Progenitor cell of endocrine pancreas (in vitro differentiated cells): ENCODE data around the gene RBP5. TPM values are rescaled to one million over a fixed set of nuclear protein-coding genes. Genes with fewer than 3 reads are reported as not detected.

Source experiments
- DNase-seq: peaks from one replicate; pipeline ENCODE4 v3.0.0; 2021; ENCODE audit warnings: low spot score; ENCODE audit not compliant: unreplicated experiment
- H3K27ac Mint-ChIP-seq: 2 replicates; pipeline ENCODE4 v1.8.0; 2021; ENCODE audit warnings: mild to moderate bottlenecking, moderate library complexity, mixed read lengths
- H3K27me3 Mint-ChIP-seq: 2 replicates; pipeline ENCODE4 v1.8.0; 2021; ENCODE audit warnings: mixed read lengths
- H3K36me3 Mint-ChIP-seq: 2 replicates; pipeline ENCODE4 v1.8.0; 2022; ENCODE audit warnings: mixed read lengths; ENCODE audit not compliant: insufficient read depth
- H3K4me1 Mint-ChIP-seq: 2 replicates; pipeline ENCODE4 v1.8.0; 2021; ENCODE audit warnings: low read depth, mixed read lengths
- H3K4me3 Mint-ChIP-seq: 2 replicates; pipeline ENCODE4 v1.8.0; 2021; ENCODE audit warnings: low read depth, mild to moderate bottlenecking, moderate library complexity, mixed read lengths
- H3K9me3 Mint-ChIP-seq: 2 replicates; pipeline ENCODE4 v1.8.0; 2021; ENCODE audit warnings: low read depth, mixed read lengths
- CTCF ChIP-seq: fragments of 200-600 bp; sonication (generic); IDR thresholded peaks from one replicate; pipeline ENCODE4 v1.5.0; 2021; ENCODE audit warnings: antibody characterized with exemption, mild to moderate bottlenecking; ENCODE audit not compliant: unreplicated experiment
- total RNA-seq: library from RNA; stranded (reverse); gene quantifications from 2 replicates; pipeline ENCODE4 v1.2.1, GENCODE V29; 2021

RBP5 gene
- total RNA-seq, 1 donor from 2014 or later = 5.8 TPM

DNA sequence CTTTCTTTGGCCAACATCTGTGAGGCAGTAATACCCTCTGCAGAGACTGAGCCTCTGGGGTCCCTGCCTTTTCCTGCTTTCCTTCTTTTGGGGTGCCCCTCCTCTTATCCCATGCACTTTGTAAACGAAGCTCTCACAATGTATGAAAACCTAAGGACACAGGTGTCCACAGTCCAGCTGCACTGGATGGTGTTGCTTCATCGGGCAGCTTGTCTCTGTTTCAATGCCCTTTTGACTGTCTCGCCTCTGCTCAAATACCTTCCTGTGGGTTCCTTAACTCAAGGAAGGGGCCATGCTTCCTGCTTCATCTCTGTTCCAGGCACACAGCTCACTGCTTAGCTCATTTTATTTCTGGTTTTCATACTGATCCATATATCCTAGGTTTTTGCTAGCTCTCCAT is 26.1 kb downstream of the RBP5 start:
- peaks cover 37% of the 10 kb centered on the region for H3K36me3 Mint-ChIP-seq
- no peak overlapping the region for H3K27ac Mint-ChIP-seq
- peaks cover 3% of the 10 kb centered on the region for H3K4me1 Mint-ChIP-seq
- peaks cover 10% of the 10 kb centered on the region for H3K9me3 Mint-ChIP-seq
- H3K4me3 Mint-ChIP-seq = no peak overlapping the region
- H3K27me3 Mint-ChIP-seq = no peaks in the 10 kb centered on the region
- no peak for DNase-seq
- TF ChIP-seq CTCF = no peak

- TF ChIP-seq CTCF = no peak
- peaks cover 36% of the 10 kb centered on the region for H3K36me3 Mint-ChIP-seq
- peaks cover 2% of the 10 kb centered on the region for H3K4me1 Mint-ChIP-seq
- DNase-seq = no peak
- peaks cover 10% of the 10 kb centered on the region for H3K9me3 Mint-ChIP-seq
- H3K27ac Mint-ChIP-seq = no peak overlapping the region
- H3K27me3 Mint-ChIP-seq = no peaks in the 10 kb centered on the region
- no peak overlapping the region for H3K4me3 Mint-ChIP-seq
Measured at GRCh38 chr12:7101694-7102131, 27.0 kb downstream of the RBP5 start.

GRCh38 chr12:7101047-7101693 is 27.5 kb downstream of the RBP5 start:
- Mint-ChIP-seq H3K9me3 (peaks cover 6% of the 10 kb centered on the region), H3K36me3 (peaks cover 31% of the 10 kb centered on the region), H3K4me1 (peaks cover 2% of the 10 kb centered on the region), H3K27me3 (no peaks in the 10 kb centered on the region), H3K4me3 (no peak overlapping the region), H3K27ac (no peak overlapping the region)
- TF ChIP-seq CTCF = no peak
- no peak for DNase-seq

GRCh38 chr12:7100239-7100638 is 28.4 kb downstream of the RBP5 start:
- peaks cover 22% of the 10 kb centered on the region for H3K36me3 Mint-ChIP-seq
- H3K4me3 Mint-ChIP-seq = no peak overlapping the region
- TF ChIP-seq CTCF = no peak
- no peaks in the 10 kb centered on the region for H3K4me1 Mint-ChIP-seq
- DNase-seq = no peak
- H3K27ac Mint-ChIP-seq = no peak overlapping the region
- no peaks in the 10 kb centered on the region for H3K27me3 Mint-ChIP-seq
- H3K9me3 Mint-ChIP-seq = no peaks in the 10 kb centered on the region

GRCh38 chr12:7099290-7099996 is 29.2 kb downstream of the RBP5 start:
- DNase-seq = no peak
- Mint-ChIP-seq H3K9me3 (no peaks in the 10 kb centered on the region), H3K4me3 (no peak overlapping the region), H3K4me1 (no peaks in the 10 kb centered on the region), H3K36me3 (peaks cover 19% of the 10 kb centered on the region), H3K27ac (no peak overlapping the region), H3K27me3 (no peaks in the 10 kb centered on the region)
- TF ChIP-seq CTCF = no peak
